ENCODE measurements around the gene SGMS1. TPM values are rescaled to one million over a fixed set of nuclear protein-coding genes. Genes with fewer than 3 reads are reported as not detected.
A peak's percentile ranks its signal among the peaks of the same experiment; 100 is the strongest.

Gene SGMS1
- total and polyA plus RNA-seq, 12 donors, result 7.3 to 24.3 (median 17.1) TPM

DNA sequence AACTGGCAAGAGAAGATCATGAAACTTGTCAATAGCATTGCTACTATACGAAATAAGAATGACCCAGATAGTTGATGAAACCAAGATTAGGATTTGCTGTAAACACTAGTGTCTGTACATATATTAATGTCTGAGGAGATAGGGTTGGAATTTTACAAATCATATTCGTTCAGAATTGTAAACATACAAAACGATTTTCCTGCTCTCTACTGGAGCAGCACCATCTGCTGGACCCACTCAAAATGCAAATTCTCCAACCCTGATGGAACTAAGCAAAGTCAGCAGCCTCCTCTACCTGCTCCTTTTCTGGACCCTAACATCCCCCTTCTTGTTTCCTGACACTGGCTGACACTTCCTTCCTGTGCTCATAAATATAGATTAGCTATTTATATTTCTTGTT lies 29.4 kb upstream of the SGMS1 start:
- H3K9me3 ChIP-seq, result no peaks in the 10 kb centered on the region
- H3K36me3 ChIP-seq, result no peaks in the 10 kb centered on the region
- peaks cover 0 to 16% (median 6%) of the 10 kb centered on the region in 9 donors for H3K4me1 ChIP-seq
- TF ChIP-seq, protein P1, sequence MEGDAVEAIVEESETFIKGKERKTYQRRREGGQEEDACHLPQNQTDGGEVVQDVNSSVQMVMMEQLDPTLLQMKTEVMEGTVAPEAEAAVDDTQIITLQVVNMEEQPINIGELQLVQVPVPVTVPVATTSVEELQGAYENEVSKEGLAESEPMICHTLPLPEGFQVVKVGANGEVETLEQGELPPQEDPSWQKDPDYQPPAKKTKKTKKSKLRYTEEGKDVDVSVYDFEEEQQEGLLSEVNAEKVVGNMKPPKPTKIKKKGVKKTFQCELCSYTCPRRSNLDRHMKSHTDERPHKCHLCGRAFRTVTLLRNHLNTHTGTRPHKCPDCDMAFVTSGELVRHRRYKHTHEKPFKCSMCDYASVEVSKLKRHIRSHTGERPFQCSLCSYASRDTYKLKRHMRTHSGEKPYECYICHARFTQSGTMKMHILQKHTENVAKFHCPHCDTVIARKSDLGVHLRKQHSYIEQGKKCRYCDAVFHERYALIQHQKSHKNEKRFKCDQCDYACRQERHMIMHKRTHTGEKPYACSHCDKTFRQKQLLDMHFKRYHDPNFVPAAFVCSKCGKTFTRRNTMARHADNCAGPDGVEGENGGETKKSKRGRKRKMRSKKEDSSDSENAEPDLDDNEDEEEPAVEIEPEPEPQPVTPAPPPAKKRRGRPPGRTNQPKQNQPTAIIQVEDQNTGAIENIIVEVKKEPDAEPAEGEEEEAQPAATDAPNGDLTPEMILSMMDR (IDR thresholded peaks at IDR 0.05), result peak; percentile 28 to 74 (median 59)
- no peak overlapping the region for H3K4me3 ChIP-seq
- 3 to 4% methylated on average over 3 of the region's 3 CpGs for WGBS, 2 donors
- intact Hi-C loops (cut with DNase I), result loop anchor here in 1 of 10 donors (5.0 kb wide), 1 partner anchor 361 kb away; no protein-coding TSS in a partner anchor
- DNase-seq, result no peak
- H3K27me3 ChIP-seq, result no peaks in the 10 kb centered on the region
- H3K27ac ChIP-seq, result no peak overlapping the region
- ATAC-seq, result peak in 7 of 8 donors; percentile 49 to 74 (median 63)

DNA sequence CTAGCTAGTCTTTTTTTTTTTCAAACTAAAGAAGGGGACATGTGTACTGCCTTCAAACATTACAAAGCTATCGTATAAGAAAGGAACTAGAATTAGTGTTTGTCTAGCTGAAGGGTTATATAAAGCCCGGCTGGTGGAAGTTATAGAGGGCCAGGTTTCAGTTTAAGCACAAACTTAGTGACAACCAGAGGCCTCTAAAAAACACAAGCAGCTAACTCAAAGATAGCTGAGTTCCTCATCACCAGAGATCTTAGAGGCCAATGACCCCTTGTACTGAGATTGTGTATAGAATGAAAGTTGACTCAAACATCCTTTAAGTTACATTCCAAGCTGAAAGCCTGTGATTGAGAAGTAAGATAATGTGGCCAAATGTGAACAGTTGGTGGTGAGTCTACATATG lies 28.1 kb upstream of the SGMS1 start:
- TF ChIP-seq, protein P1 (IDR thresholded peaks at IDR 0.05), result no peak
- DNase-seq (no peak), ATAC-seq (no peak)
- Histone ChIP-seq H3K4me3 (no peak overlapping the region), H3K27me3 (no peaks in the 10 kb centered on the region), H3K9me3 (no peaks in the 10 kb centered on the region), H3K36me3 (no peaks in the 10 kb centered on the region), H3K4me1 (peaks cover 0 to 16% (median 6%) of the 10 kb centered on the region in 9 donors), H3K27ac (no peak overlapping the region)
- WGBS, 2 donors, result 88 to 89% methylated on average over 2 of the region's 2 CpGs
- intact Hi-C loops (cut with DNase I), result loop anchor here in 1 of 10 donors (5.0 kb wide), 1 partner anchor 360 kb away; no protein-coding TSS in a partner anchor

GRCh38 chr10:50650481-50650880 lies 26.7 kb upstream of the SGMS1 start:
- no peak for DNase-seq
- H3K9me3 ChIP-seq, result no peaks in the 10 kb centered on the region
- 93 to 95% methylated on average over 3 of the region's 3 CpGs for WGBS, 2 donors
- ATAC-seq, result no peak
- H3K27ac ChIP-seq, result no peak overlapping the region
- TF ChIP-seq, protein P1 (IDR thresholded peaks at IDR 0.05), result no peak
- intact Hi-C loops (cut with DNase I), result loop anchor here in 1 of 10 donors (5.0 kb wide), 1 partner anchor 358 kb away; no protein-coding TSS in a partner anchor
- H3K4me1 ChIP-seq, result peaks cover 0 to 16% (median 6%) of the 10 kb centered on the region in 9 donors
- H3K36me3 ChIP-seq, result no peaks in the 10 kb centered on the region
- H3K27me3 ChIP-seq, result no peaks in the 10 kb centered on the region
- no peak overlapping the region for H3K4me3 ChIP-seq

DNA sequence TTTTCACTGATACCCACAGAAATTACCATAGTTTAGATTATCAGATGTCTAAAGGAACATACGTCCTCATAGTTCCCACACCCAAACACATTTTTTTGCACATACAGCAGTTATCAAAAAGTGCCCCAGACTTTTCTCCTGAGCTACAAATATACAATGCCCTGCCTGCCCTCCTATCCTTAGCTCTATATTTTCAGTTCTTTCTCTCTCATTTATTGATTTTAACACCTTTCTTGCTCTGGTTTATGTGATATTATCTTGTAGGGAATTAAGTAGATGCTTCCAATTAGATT lies 25.1 kb upstream of the SGMS1 start:
- TF ChIP-seq, protein P1 (IDR thresholded peaks at IDR 0.05), result no peak
- Histone ChIP-seq H3K27me3 (no peaks in the 10 kb centered on the region), H3K36me3 (no peaks in the 10 kb centered on the region), H3K4me3 (no peak overlapping the region), H3K27ac (no peak overlapping the region), H3K4me1 (peaks cover 0 to 14% (median 6%) of the 10 kb centered on the region in 9 donors), H3K9me3 (no peaks in the 10 kb centered on the region)
- DNase-seq, result no peak
- intact Hi-C loops (cut with DNase I), result loop anchor here in 1 of 10 donors (10.0 kb wide), 1 partner anchor 364 kb away; no protein-coding TSS in a partner anchor
- no peak for ATAC-seq
- WGBS, 2 donors, result 75 to 77% methylated on average over 1 of the region's 1 CpG

Data from heart right ventricle (tissue), 16 donors.